K562 (cell line): ENCODE results near the gene DBI. TPM values are rescaled to one million over a fixed set of nuclear protein-coding genes. Genes with fewer than 3 reads are reported as not detected.

ENCODE experiments used
- E2F6 ChIP-seq, 2 experiments: IDR thresholded peaks; 2 replicates each; pipeline ENCODE4 v1.6.1; 2011; ENCODE audit warnings: borderline replicate concordance in 1 of 2, control low read depth in 1 of 2, low read depth in 1 of 2, low read length in 1 of 2, mild to moderate bottlenecking in 1 of 2, mixed read lengths in 1 of 2, moderate library complexity in 1 of 2; ENCODE audit not compliant: insufficient read depth in 1 of 2, insufficient read length in 1 of 2, poor library complexity in 1 of 2, severe bottlenecking in 1 of 2; ENCODE audit errors: extremely low read depth in 1 of 2
- HDAC1 ChIP-seq, 2 experiments: fragments of 450-650 bp; IDR thresholded peaks; 2 replicates each; pipeline ENCODE4 v1.6.1; 2016 to 2017; ENCODE audit warnings: inconsistent platforms in 1 of 2, mild to moderate bottlenecking in 1 of 2, moderate library complexity in 1 of 2
- JUND ChIP-seq, 2 experiments: IDR thresholded peaks; 2 replicates in 1 of 2; 3 replicates in 1 of 2; pipeline ENCODE4 v1.6.1; 2011; ENCODE audit warnings: borderline replicate concordance in 2 of 2, low read depth in 2 of 2, low read length in 2 of 2, improper control_type of control experiment in 1 of 2, missing biosample characterization in 1 of 2, missing genetic modification characterization in 1 of 2, missing genetic modification reagents in 1 of 2
- KDM2B ChIP-seq: fragments of 250-450 bp; sonication (Bioruptor Pico); IDR thresholded peaks from 2 replicates; pipeline ENCODE4 v1.8.0; 2021; ENCODE audit warnings: mild to moderate bottlenecking, moderate library complexity
- MAZ ChIP-seq, 2 experiments: fragments of 450-650 bp in 1 of 2; sonication (generic) in 1 of 2; formaldehyde crosslinking; IDR thresholded peaks in 1 of 2; conservative IDR thresholded peaks in 1 of 2; 2 replicates each; pipeline versions ENCODE4 v1.4.0 to v1.5.0; 2020; ENCODE audit warnings: mild to moderate bottlenecking in 1 of 2, missing genetic modification reagents in 1 of 2
- MED1 ChIP-seq: sonication (generic); formaldehyde crosslinking; IDR thresholded peaks from 2 replicates; pipeline ENCODE4 v1.8.1; 2023; ENCODE audit warnings: missing genetic modification reagents, borderline replicate concordance
- MEF2D ChIP-seq: conservative IDR thresholded peaks from 2 replicates; pipeline ENCODE4 v1.6.1; 2016; ENCODE audit warnings: low read depth, missing genetic modification characterization, missing compliant biosample characterization
- MEIS2 ChIP-seq: fragments of 450-650 bp; IDR thresholded peaks from 2 replicates; pipeline ENCODE4 v1.6.1; 2014; ENCODE audit warnings: mild to moderate bottlenecking; ENCODE audit not compliant: partially characterized antibody
- NCOA1 ChIP-seq: fragments of 450-650 bp; IDR thresholded peaks from 2 replicates; pipeline ENCODE4 v1.6.1; 2016; ENCODE audit warnings: low read depth
- PKNOX1 ChIP-seq: fragments of 450-650 bp; IDR thresholded peaks from 2 replicates; pipeline ENCODE4 v1.6.1; 2016
- PTBP1 ChIP-seq: fragments of 200-400 bp; formaldehyde crosslinking; IDR thresholded peaks from 2 replicates; pipeline ENCODE4 v1.6.1; 2017; ENCODE audit warnings: low read depth, low read length
- PTRF ChIP-seq: fragments of 450-650 bp; IDR thresholded peaks from 2 replicates; pipeline ENCODE4 v1.6.1; 2016; ENCODE audit warnings: mild to moderate bottlenecking, missing genetic modification characterization, missing compliant biosample characterization
- SFPQ ChIP-seq: fragments of 200-400 bp; formaldehyde crosslinking; IDR thresholded peaks from 2 replicates; pipeline ENCODE4 v1.6.1; 2017; ENCODE audit warnings: mild to moderate bottlenecking, low read depth, low read length, moderate library complexity
- ZNF133 ChIP-seq: fragments of 250-450 bp; sonication (Bioruptor Pico); IDR thresholded peaks from 2 replicates; pipeline ENCODE4 v1.4.0; 2020; ENCODE audit warnings: mild to moderate bottlenecking
- polyA plus RNA-seq, 8 experiments: library from polyadenylated mRNA; depleted of rRNA in 4 of 8; stranded (reverse) in 5 of 8; unstranded in 3 of 8; fragments of >200 nt; fragmentation: Nextera tagmentation in 2 of 8; fragmentation: Illumina TruSeq in 1 of 8; extraction: Ambion mirVana in 2 of 8; extraction: Trizol in 1 of 8; gene quantifications; 2 replicates each; pipeline versions ENCODE4 v1.2.1 to v1.2.3, GENCODE V29; 2011 to 2014; ENCODE audit warnings: inconsistent platforms in 1 of 8, missing spikeins in 1 of 8
- total RNA-seq, 7 experiments: library from RNA; depleted of rRNA in 6 of 7; stranded (reverse); fragments of >200 nt in 6 of 7; fragmentation: Illumina TruSeq in 2 of 7; extraction: Trizol in 2 of 7; gene quantifications; 2 replicates each; pipeline versions ENCODE4 v1.2.1 to v1.2.3, GENCODE V29; 2011 to 2021; ENCODE audit warnings: low replicate concordance in 1 of 7

Gene DBI
- total and polyA plus RNA-seq, 9 of the 15 experiments (the other 6 are each of a cell fraction or from before 2014, with no cell fraction given) = 55.8 to 443 (median 194) TPM

- TF ChIP-seq PTBP1 (no peak), E2F6 (IDR thresholded peaks at IDR 0.05; ENCODE audit: borderline replicate concordance in 1 of 2, extremely low read depth in 1 of 2, insufficient read depth in 1 of 2, insufficient read length in 1 of 2, low read depth in 1 of 2, low read length in 1 of 2, poor library complexity in 1 of 2, severe bottlenecking in 1 of 2) (peak; percentile 64 to 80), ZNF133 (CRISPR knock-in tag) (no peak), MEIS2 (peak; percentile 47), HDAC1 (IDR thresholded peaks at IDR 0.05) (peak in 1 of 2 experiments; percentile 60; a peak in 2 of 4 replicates), MEF2D (no peak), PKNOX1 (peak; percentile 19; the same call in 1 of the 2 replicates), KDM2B (CRISPR knock-in tag) (no peak), PTRF (tag) (no peak), MED1 (CRISPR knock-in tag) (no peak), SFPQ (no peak), MAZ (CRISPR knock-in tag; conservative IDR thresholded peaks at IDR 0.05 in 1 of 2, IDR thresholded peaks at IDR 0.05 in 1 of 2) (peak; percentile 95 to 98), NCOA1 (no peak), JUND (IDR thresholded peaks at IDR 0.05; ENCODE audit: borderline replicate concordance, low read depth, low read length) (peak; percentile 62; the same call in 1 of the 2 replicates), JUND (tag; IDR thresholded peaks at IDR 0.05; ENCODE audit: borderline replicate concordance, low read depth, low read length) (no peak; the same call in 2 of the 3 replicates)
Measured at GRCh38 chr2:119366649-119367471, at the start of gene DBI, which contains the start of gene C2orf76 (continued).
